Stimulated activated CD4-positive, alpha-beta T cell treated with anti-CD3 and anti-CD28 coated beads, Interleukin-4, amount 100 ng/mL, for 24 hours (primary cell): ENCODE data around the gene PRKCZ.
"Not testable (repeated sequence)": the region's sequence is repeated elsewhere in the genome, so short reads cannot be mapped to it uniquely, and the experiment has no call there.

Source experiments
- DNase-seq: peaks from one replicate; pipeline ENCODE4 v3.0.0-alpha.2; 2020

The PRKCZ gene

GRCh38 chr1:2090216-2090890, 40.1 kb downstream of the PRKCZ start:
- DNase-seq = no peak

- DNase-seq = peak; percentile 43
Measured at GRCh38 chr1:2091611-2092604, 41.7 kb downstream of the PRKCZ start.

- DNase-seq = no peak
Measured at GRCh38 chr1:2093055-2093454, 42.8 kb downstream of the PRKCZ start.

- no peak for DNase-seq
Measured at GRCh38 chr1:2093636-2094035, 43.4 kb downstream of the PRKCZ start.

- not testable (repeated sequence) for DNase-seq
Measured at GRCh38 chr1:2094269-2095158, 44.3 kb downstream of the PRKCZ start.

- no peak for DNase-seq
Measured at GRCh38 chr1:2095394-2095793, 45.2 kb downstream of the PRKCZ start.

- no peak for DNase-seq
Measured at GRCh38 chr1:2095981-2096736, 45.9 kb downstream of the PRKCZ start.

GRCh38 chr1:2097386-2098300, 47.4 kb downstream of the PRKCZ start:
- no peak for DNase-seq

- no peak for DNase-seq
Measured at GRCh38 chr1:2098301-2098698, 48.1 kb downstream of the PRKCZ start.

GRCh38 chr1:2098839-2099785, 48.9 kb downstream of the PRKCZ start:
- DNase-seq = no peak

GRCh38 chr1:2099886-2100779, 49.9 kb downstream of the PRKCZ start:
- no peak for DNase-seq

GRCh38 chr1:2100780-2101108, 50.5 kb downstream of the PRKCZ start:
- DNase-seq = no peak

GRCh38 chr1:2101531-2101930, 51.3 kb downstream of the PRKCZ start:
- DNase-seq = no peak

- DNase-seq = no peak
Measured at GRCh38 chr1:2101946-2102345, 51.7 kb downstream of the PRKCZ start.

GRCh38 chr1:2102753-2103152, 52.5 kb downstream of the PRKCZ start:
- DNase-seq = no peak

- no peak for DNase-seq
Measured at GRCh38 chr1:2103266-2103900, 53.2 kb downstream of the PRKCZ start.

GRCh38 chr1:2103901-2104590, 53.8 kb downstream of the PRKCZ start:
- no peak for DNase-seq
